ENCODE results near the gene WDR64.
"Not testable (repeated sequence)": the region's sequence is repeated elsewhere in the genome, so short reads cannot be mapped to it uniquely, and the experiment has no call there.

Gene WDR64

GRCh38 chr1:241819340-241819866 lies 167.3 kb downstream of the WDR64 start:
- no peak overlapping the region for H3K4me3 ChIP-seq (ENCODE audit: low read depth, low read length)
- TF ChIP-seq CTCF (conservative IDR thresholded peaks at IDR 0.05; ENCODE audit: low read depth, low read length), result no peak
- no peak for DNase-seq (ENCODE audit: low read depth)

- no peak overlapping the region for H3K4me3 ChIP-seq (ENCODE audit: low read depth, low read length)
- peak; percentile 53 for DNase-seq (ENCODE audit: low read depth)
- TF ChIP-seq CTCF (conservative IDR thresholded peaks at IDR 0.05; ENCODE audit: low read depth, low read length), result no peak
Measured at GRCh38 chr1:241821363-241821762, 169.3 kb downstream of the WDR64 start.

GRCh38 chr1:241822846-241823245 lies 170.8 kb downstream of the WDR64 start:
- DNase-seq (ENCODE audit: low read depth), result no peak
- no peak for TF ChIP-seq CTCF (conservative IDR thresholded peaks at IDR 0.05; ENCODE audit: low read depth, low read length)
- H3K4me3 ChIP-seq (ENCODE audit: low read depth, low read length), result no peak overlapping the region

- no peak overlapping the region for H3K4me3 ChIP-seq (ENCODE audit: low read depth, low read length)
- DNase-seq (ENCODE audit: low read depth), result no peak
- no peak for TF ChIP-seq CTCF (conservative IDR thresholded peaks at IDR 0.05; ENCODE audit: low read depth, low read length)
Measured at GRCh38 chr1:241823925-241824324, 171.8 kb downstream of the WDR64 start.

- DNase-seq (ENCODE audit: low read depth), result peak; percentile 70
- TF ChIP-seq CTCF (conservative IDR thresholded peaks at IDR 0.05; ENCODE audit: low read depth, low read length), result no peak
- no peak overlapping the region for H3K4me3 ChIP-seq (ENCODE audit: low read depth, low read length)
Measured at GRCh38 chr1:241825581-241825980, 173.5 kb downstream of the WDR64 start.

GRCh38 chr1:241826613-241827012 lies 174.5 kb downstream of the WDR64 start:
- H3K4me3 ChIP-seq (ENCODE audit: low read depth, low read length), result not testable (repeated sequence)

GRCh38 chr1:241827264-241827663 lies 175.2 kb downstream of the WDR64 start:
- DNase-seq (ENCODE audit: low read depth), result no peak
- H3K4me3 ChIP-seq (ENCODE audit: low read depth, low read length), result no peak overlapping the region
- no peak for TF ChIP-seq CTCF (conservative IDR thresholded peaks at IDR 0.05; ENCODE audit: low read depth, low read length)

More at GRCh38 chr1:241826613-241827012, 174.5 kb downstream of the WDR64 start:
- DNase-seq (ENCODE audit: low read depth), result not testable (repeated sequence)
